ENCODE data around the gene MED15. TPM values are rescaled to one million over a fixed set of nuclear protein-coding genes. Genes with fewer than 3 reads are reported as not detected.

The MED15 gene
- total and polyA plus RNA-seq, 12 donors: 33.8 to 66.8 (median 40.9) TPM

DNA sequence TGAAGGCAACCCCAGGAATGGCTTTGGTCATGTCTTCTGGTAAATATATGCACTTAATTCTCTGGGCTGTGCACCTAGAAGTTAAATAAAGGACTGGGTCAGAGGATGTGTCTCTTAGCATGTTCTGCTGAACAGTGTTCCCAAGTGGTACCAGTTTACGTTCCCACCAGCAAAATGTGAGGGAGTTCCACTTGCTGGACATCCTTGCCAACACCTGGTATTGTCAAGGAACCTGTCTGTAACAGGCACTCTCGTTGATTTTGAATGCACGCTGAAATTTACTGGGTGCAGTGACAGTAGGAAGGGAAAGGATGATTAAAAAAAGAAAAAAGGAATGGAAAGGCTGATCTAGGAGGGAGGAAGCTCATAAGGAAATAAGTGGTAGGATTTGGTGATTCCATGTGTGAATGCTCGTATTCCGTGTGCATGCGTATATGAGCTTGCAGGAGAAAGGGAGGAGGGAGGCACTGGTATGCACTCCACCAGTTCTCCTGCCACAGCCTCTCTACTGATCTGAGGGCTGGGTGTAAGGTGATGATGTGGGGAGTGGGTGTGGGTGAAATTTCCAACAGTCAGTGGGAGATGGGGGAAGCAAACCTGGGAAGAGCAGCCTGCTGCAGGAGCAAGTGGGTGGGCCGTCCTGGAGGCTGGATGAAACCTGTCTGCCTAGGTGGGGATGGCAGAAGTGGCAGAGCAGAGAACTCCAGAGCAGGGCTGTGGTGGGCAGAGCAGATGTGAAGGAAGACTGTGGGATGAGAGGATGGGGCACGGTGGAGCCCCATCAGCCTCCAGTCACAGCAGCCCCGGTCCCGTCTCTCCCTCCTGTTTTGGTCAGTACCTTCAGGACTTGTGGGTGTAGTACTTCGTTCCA is 15.0 kb downstream of the MED15 start:
- no peak overlapping the region for H3K4me3 ChIP-seq
- H3K9me3 ChIP-seq: no peaks in the 10 kb centered on the region
- peak overlapping the region in 1 of 10 donors; percentile 16 for H3K27ac ChIP-seq
- no peak for TF ChIP-seq CTCF (IDR thresholded peaks at IDR 0.05)
- H3K27me3 ChIP-seq: no peaks in the 10 kb centered on the region
- H3K4me1 ChIP-seq: peaks cover 7 to 88% (median 61%) of the 10 kb centered on the region in 9 donors
- 86 to 89% methylated on average over 11 of the region's 11 CpGs for WGBS, 2 donors
- no peak for ATAC-seq
- H3K36me3 ChIP-seq: peaks cover 0 to 66% (median 19%) of the 10 kb centered on the region in 9 donors
- intact Hi-C loops (cut with DNase I): no loop called here
- DNase-seq: no peak

- peaks cover 0 to 66% (median 20%) of the 10 kb centered on the region in 9 donors for H3K36me3 ChIP-seq
- peaks cover 7 to 88% (median 60%) of the 10 kb centered on the region in 9 donors for H3K4me1 ChIP-seq
- peak overlapping the region in 3 of 10 donors; percentile 2 to 16 (median 9) for H3K27ac ChIP-seq
- WGBS, 2 donors: 39 to 52% methylated on average over 7 of the region's 7 CpGs
- no peak overlapping the region for H3K4me3 ChIP-seq
- no peaks in the 10 kb centered on the region for H3K9me3 ChIP-seq
- H3K27me3 ChIP-seq: no peaks in the 10 kb centered on the region
- DNase-seq (no peak), ATAC-seq (peak in 5 of 8 donors; percentile 16 to 42 (median 37))
- no peak for TF ChIP-seq CTCF (IDR thresholded peaks at IDR 0.05)
- intact Hi-C loops (cut with DNase I): no loop called here
Observed at GRCh38 chr22:20523086-20523983, 15.9 kb downstream of the MED15 start.

DNA sequence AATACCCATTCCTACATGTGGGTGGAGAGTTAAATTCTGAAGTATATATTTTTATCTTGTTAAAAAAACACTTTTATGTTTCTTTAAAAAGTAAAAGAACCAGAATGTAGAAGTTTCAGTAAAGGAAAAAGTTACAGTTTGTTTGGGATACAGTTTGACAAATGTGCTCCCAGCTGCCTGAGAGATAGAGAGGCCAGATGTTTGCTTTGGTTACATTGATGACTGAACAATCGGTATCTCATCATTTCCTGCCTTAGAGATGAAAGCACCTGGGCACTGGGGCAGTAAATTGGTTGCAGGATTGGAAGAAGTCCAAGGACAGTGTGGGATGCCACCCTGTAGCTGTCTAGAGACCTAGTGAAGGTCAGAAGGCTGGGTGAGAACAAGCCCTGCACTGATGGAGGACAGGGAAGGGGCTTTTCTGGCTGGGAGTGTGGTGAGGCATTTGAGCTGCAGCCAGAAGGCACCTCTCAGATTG is 16.6 kb downstream of the MED15 start:
- H3K27ac ChIP-seq: peak overlapping the region in 3 of 10 donors; percentile 2 to 16 (median 9)
- peaks cover 0 to 66% (median 21%) of the 10 kb centered on the region in 9 donors for H3K36me3 ChIP-seq
- no peaks in the 10 kb centered on the region for H3K27me3 ChIP-seq
- H3K9me3 ChIP-seq: no peaks in the 10 kb centered on the region
- no peak for DNase-seq
- intact Hi-C loops (cut with DNase I): no loop called here
- WGBS, 2 donors: 10 to 21% methylated on average over 1 of the region's 1 CpG
- H3K4me3 ChIP-seq: no peak overlapping the region
- ATAC-seq: peak in 2 of 8 donors; percentile 31 to 34
- H3K4me1 ChIP-seq: peaks cover 7 to 84% (median 53%) of the 10 kb centered on the region in 9 donors
- TF ChIP-seq CTCF (IDR thresholded peaks at IDR 0.05): no peak

DNA sequence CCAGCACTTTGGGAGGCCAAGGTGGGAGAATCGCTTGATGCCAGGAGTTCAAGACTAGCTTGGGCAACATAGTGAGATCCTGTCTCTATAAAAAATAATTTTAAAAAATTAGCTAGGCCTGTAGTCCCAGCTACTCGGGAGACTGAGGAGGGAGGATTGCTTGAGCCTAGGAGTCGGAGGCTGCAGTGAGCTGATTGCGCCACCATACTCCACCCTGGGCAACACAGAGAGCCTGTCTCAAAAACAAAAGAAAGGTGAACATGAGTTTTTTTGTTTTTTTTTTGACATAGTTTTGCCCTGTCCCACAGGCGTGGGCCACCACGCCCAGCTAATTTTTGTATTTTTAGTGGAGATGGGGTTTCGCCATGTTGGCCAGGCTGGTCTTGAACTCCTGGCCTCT is 17.6 kb downstream of the MED15 start:
- H3K36me3 ChIP-seq: peaks cover 0 to 62% (median 12%) of the 10 kb centered on the region in 9 donors
- H3K4me3 ChIP-seq: no peak overlapping the region
- peaks cover 6 to 79% (median 48%) of the 10 kb centered on the region in 9 donors for H3K4me1 ChIP-seq
- WGBS, 2 donors: 97 to 98% methylated on average over 7 of the region's 7 CpGs
- DNase-seq: no peak
- no peaks in the 10 kb centered on the region for H3K27me3 ChIP-seq
- intact Hi-C loops (cut with DNase I): no loop called here
- ATAC-seq: no peak
- H3K9me3 ChIP-seq: no peaks in the 10 kb centered on the region
- no peak overlapping the region for H3K27ac ChIP-seq
- no peak for TF ChIP-seq CTCF (IDR thresholded peaks at IDR 0.05)
